ENCODE measurements around the gene UNC50. TPM values are rescaled to one million over a fixed set of nuclear protein-coding genes. Genes with fewer than 3 reads are reported as not detected.

UNC50 gene
- total and polyA plus RNA-seq, 7 donors: 12.5 to 61.0 (median 39.4) TPM

GRCh38 chr2:98649135-98649991 is 41.0 kb downstream of the UNC50 start:
- intact Hi-C loops (cut with DNase I): loop anchor here (1.0 to 10.0 kb wide), 2 partner anchors 188 to 415 kb away; no protein-coding TSS in a partner anchor
- Histone ChIP-seq H3K4me3 (no peak overlapping the region), H3K9me3 (no peaks in the 10 kb centered on the region), H3K4me1 (no peaks in the 10 kb centered on the region), H3K27ac (no peak overlapping the region), H3K36me3 (peaks cover 0 to 11% (median 0%) of the 10 kb centered on the region in 4 donors), H3K27me3 (no peaks in the 10 kb centered on the region)
- peak; percentile 86 for DNase-seq
- TF ChIP-seq EP300 (IDR thresholded peaks at IDR 0.05): no peak
- TF ChIP-seq CTCF (IDR thresholded peaks at IDR 0.05): peak; percentile 92 to 99 (median 98)
- WGBS, 2 donors: 26 to 33% methylated on average over 4 of the region's 4 CpGs

DNA sequence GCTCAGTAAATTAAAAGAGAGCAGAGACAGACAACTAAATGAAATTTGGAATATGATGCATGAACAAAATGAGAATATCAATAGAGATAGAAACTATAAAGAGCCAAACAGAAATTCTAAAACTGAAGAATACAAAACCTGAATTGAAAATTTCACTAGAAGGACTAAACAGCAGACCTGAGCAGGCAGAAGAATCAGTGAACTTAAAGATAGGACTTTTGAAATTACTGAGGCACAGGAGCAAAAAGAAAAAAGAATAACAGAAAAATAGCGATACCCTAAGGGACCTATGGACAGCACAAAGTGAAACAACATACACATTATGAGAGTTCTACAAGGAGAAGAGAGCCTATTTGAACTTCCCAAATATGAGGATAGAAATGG is 41.6 kb downstream of the UNC50 start:
- H3K27me3 ChIP-seq: no peaks in the 10 kb centered on the region
- no peak for TF ChIP-seq CTCF (IDR thresholded peaks at IDR 0.05)
- no peak for TF ChIP-seq POLR2AphosphoS5 (IDR thresholded peaks at IDR 0.05)
- TF ChIP-seq POLR2A (IDR thresholded peaks at IDR 0.05): no peak
- no peak for TF ChIP-seq EP300 (IDR thresholded peaks at IDR 0.05)
- H3K9me3 ChIP-seq: no peaks in the 10 kb centered on the region
- no peak overlapping the region for H3K27ac ChIP-seq
- no peak for DNase-seq
- H3K36me3 ChIP-seq: peaks cover 0 to 11% (median 0%) of the 10 kb centered on the region in 4 donors
- no peaks in the 10 kb centered on the region for H3K4me1 ChIP-seq
- H3K4me3 ChIP-seq: no peak overlapping the region
- WGBS, 2 donors: 83 to 88% methylated on average over 1 of the region's 1 CpG
- intact Hi-C loops (cut with DNase I): loop anchor here (1.0 to 10.0 kb wide), 3 partner anchors 82 to 415 kb away; partner anchors contain the start of gene MGAT4A

- Histone ChIP-seq H3K27me3 (no peaks in the 10 kb centered on the region), H3K27ac (no peak overlapping the region), H3K9me3 (no peaks in the 10 kb centered on the region), H3K36me3 (peaks cover 0 to 11% (median 0%) of the 10 kb centered on the region in 4 donors), H3K4me1 (no peaks in the 10 kb centered on the region), H3K4me3 (no peak overlapping the region)
- WGBS, 2 donors: 17 to 68% methylated on average over 1 of the region's 1 CpG
- DNase-seq: no peak
- intact Hi-C loops (cut with DNase I): loop anchor here (5.0 kb wide), 1 partner anchor 81 kb away; the partner anchor contains the start of gene MGAT4A
- no peak for TF ChIP-seq CTCF (IDR thresholded peaks at IDR 0.05)
- no peak for TF ChIP-seq EP300 (IDR thresholded peaks at IDR 0.05)
- TF ChIP-seq POLR2AphosphoS5 (IDR thresholded peaks at IDR 0.05): no peak
- TF ChIP-seq POLR2A (IDR thresholded peaks at IDR 0.05): no peak
Observed at GRCh38 chr2:98650998-98651397, 42.6 kb downstream of the UNC50 start.

DNA sequence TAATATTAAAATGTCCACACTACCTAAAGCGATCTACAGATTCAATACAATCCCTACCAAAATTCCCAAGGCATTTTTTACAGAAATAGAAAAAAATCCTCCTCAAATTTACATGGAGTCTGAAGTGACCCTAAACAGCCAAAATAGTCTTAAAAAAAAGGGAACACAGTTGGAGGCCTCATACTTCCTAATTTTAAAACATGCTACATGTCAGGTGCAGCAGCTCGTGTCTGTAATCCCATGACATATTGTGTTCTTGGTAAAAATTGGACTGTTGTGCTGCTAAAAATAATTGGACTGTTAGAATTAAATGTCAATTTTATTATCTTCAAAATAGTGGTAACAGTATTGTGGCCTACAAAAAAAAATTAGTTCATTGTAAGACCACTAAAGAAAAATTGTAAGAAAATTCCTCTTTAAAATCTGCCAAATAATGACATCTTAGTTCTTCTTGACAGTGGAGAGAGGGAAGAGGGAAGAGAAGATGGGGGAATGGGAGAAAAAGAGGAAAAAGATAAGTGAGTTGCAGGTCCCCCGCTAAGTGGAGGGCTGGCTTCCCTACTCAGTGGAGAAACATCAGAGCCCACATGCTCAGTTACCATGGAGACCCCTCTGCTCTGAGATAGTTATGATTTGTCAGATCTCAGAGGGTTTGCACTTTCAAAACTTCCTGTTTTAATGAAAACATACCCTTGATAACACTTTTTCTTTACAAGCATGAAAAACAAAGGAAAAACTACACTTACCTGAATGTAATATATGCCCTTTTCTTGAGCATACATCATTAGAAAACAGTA is 46.5 kb downstream of the UNC50 start:
- intact Hi-C loops (cut with DNase I): loop anchor here (5.0 kb wide), 1 partner anchor 77 kb away; the partner anchor contains the start of gene MGAT4A
- H3K4me3 ChIP-seq: no peak overlapping the region
- H3K36me3 ChIP-seq: no peaks in the 10 kb centered on the region
- H3K4me1 ChIP-seq: no peaks in the 10 kb centered on the region
- H3K27ac ChIP-seq: peak overlapping the region in 1 of 4 donors; percentile 16
- DNase-seq: no peak
- WGBS, 2 donors: 73 to 94% methylated on average over 3 of the region's 3 CpGs
- H3K9me3 ChIP-seq: no peaks in the 10 kb centered on the region
- TF ChIP-seq POLR2AphosphoS5 (IDR thresholded peaks at IDR 0.05): no peak
- no peak for TF ChIP-seq POLR2A (IDR thresholded peaks at IDR 0.05)
- no peaks in the 10 kb centered on the region for H3K27me3 ChIP-seq

DNA sequence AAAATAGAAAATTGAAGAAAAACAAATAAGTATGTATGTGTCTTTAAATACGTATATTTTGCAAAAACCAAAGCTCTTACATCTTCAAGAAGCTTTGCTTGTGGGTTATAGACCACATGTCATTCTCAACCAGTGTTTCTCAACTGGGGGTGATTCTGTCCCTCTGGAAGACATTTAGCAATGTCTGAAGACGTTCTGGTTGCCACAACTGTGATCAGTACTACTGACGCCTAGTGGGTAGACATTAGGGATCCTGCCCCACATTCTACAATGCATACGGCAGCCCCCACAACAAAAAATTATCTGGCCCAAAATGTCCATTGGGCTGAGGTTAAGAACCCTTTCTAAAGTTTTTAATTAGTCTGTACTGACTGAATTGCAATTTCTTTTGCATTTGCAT is 48.4 kb downstream of the UNC50 start:
- Histone ChIP-seq H3K27me3 (no peaks in the 10 kb centered on the region), H3K36me3 (peaks cover 0 to 5% (median 0%) of the 10 kb centered on the region in 4 donors), H3K9me3 (no peaks in the 10 kb centered on the region), H3K4me1 (no peaks in the 10 kb centered on the region), H3K27ac (no peak overlapping the region), H3K4me3 (no peak overlapping the region)
- no peak for TF ChIP-seq POLR2AphosphoS5 (IDR thresholded peaks at IDR 0.05)
- no peak for TF ChIP-seq CTCF (IDR thresholded peaks at IDR 0.05)
- TF ChIP-seq POLR2A (IDR thresholded peaks at IDR 0.05): no peak
- TF ChIP-seq EP300 (IDR thresholded peaks at IDR 0.05): no peak
- WGBS, 2 donors: 67 to 87% methylated on average over 4 of the region's 4 CpGs
- intact Hi-C loops (cut with DNase I): no loop called here
- no peak for DNase-seq

All from sigmoid colon (tissue), 7 donors.